ENCODE measurements around the gene TNFRSF25. TPM values are rescaled to one million over a fixed set of nuclear protein-coding genes. Genes with fewer than 3 reads are reported as not detected.

TNFRSF25 gene
- total and polyA plus RNA-seq, 10 of the 15 experiments (the other 5 are each of a cell fraction or from before 2014, with no cell fraction given): 0.23 to 8.6 (median 0.46) TPM; not detected in 5

DNA sequence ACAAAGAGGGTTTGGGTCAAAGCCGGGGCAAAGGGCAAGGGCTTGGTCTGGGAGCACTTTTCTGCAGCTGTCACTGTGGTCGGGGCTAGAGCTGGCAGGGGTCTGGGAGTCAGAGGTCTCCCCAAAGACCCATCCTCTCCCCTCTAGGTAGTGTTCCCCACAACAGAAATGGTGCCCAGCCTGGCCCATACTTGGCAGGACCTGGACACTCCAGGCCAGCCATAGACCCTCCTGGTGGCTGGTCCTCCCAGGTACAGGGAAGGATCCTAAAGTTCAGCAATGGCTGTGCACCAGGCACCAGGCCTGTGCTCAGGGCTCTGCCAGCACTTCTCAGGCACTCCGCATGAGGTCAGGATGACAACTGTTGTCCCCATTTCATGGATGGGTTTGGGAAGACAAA is 30.4 kb downstream of the TNFRSF25 start:
- peaks cover 4% of the 10 kb centered on the region for H4K20me1 ChIP-seq (ENCODE audit: control insufficient read depth, insufficient read depth)
- H3K79me2 ChIP-seq (ENCODE audit: control insufficient read depth, insufficient read depth, low read length): no peaks in the 10 kb centered on the region
- in situ Hi-C loops (cut with MboI) (no loop called here), intact Hi-C loops (cut with micrococcal nuclease; ENCODE audit: unreplicated experiment) (no loop called here)
- no peak overlapping the region for H3K4me3 ChIP-seq
- H3K27me3 ChIP-seq (replicated peaks in 1 of 2; ENCODE audit: control insufficient read depth in 2 of 2, insufficient read depth in 2 of 2, low read length in 1 of 2): no peaks in the 10 kb centered on the region
- DNase-seq (ENCODE audit: low read depth, low spot score) (no peak), ATAC-seq (no peak), FAIRE-seq (no peak)
- ChIA-PET SMC1A (ENCODE audit: uncharacterized antibody, unreplicated experiment) (no interaction called here), CTCF (interaction anchor here (0.8 kb wide), 1 partner anchor 12 kb away, joined by 4 read pairs; no protein-coding TSS in a partner anchor), POLR2A (interaction anchor here (0.6 kb wide), 1 partner anchor 71 kb away, joined by 3 read pairs; no protein-coding TSS in a partner anchor), RAD21 (ENCODE audit: unreplicated experiment) (no interaction called here)
- H2AFZ ChIP-seq (ENCODE audit: control insufficient read depth, low read depth, low read length): no peak overlapping the region
- BruUV-seq (replicated peaks): no TSS peak
- WGBS (ENCODE audit: insufficient coverage, insufficient replicate concordance, low lambda C conversion rate, missing lambda C conversion rate): 43% methylated on average over 2 of the region's 3 CpGs
- H3K9me3 ChIP-seq (replicated peaks; ENCODE audit: control insufficient read depth, insufficient read depth, low read length): no peaks in the 10 kb centered on the region
- H3K36me3 ChIP-seq (ENCODE audit: control insufficient read depth in 2 of 2, insufficient read depth in 2 of 2, low read length in 1 of 2): no peaks in the 10 kb centered on the region
- H3K9ac ChIP-seq (ENCODE audit: control insufficient read depth, insufficient read depth, low read length): no peak overlapping the region
- H3K27ac ChIP-seq (ENCODE audit: control insufficient read depth, insufficient read depth): no peak overlapping the region
- no peaks in the 10 kb centered on the region for H3K4me1 ChIP-seq (ENCODE audit: control insufficient read depth, insufficient read depth, low read length)
- no peak overlapping the region for H3K4me2 ChIP-seq (ENCODE audit: control insufficient read depth, insufficient read depth)
- no peak for TF ChIP-seq DPF2 (IDR thresholded peaks at IDR 0.05)
- TF ChIP-seq POU2F2 (IDR thresholded peaks at IDR 0.05; ENCODE audit: borderline replicate concordance, low read depth, low read length): no peak
- TF ChIP-seq MEF2A (IDR thresholded peaks at IDR 0.05; ENCODE audit: insufficient read depth, low read depth, low read length): no peak
- no peak for TF ChIP-seq TCF12 (IDR thresholded peaks at IDR 0.05; ENCODE audit: low read depth, low read length)
- no peak for TF ChIP-seq YY1 (IDR thresholded peaks at IDR 0.05; ENCODE audit: low read depth, low read length)
- TF ChIP-seq EZH2 (IDR thresholded peaks at IDR 0.05; ENCODE audit: borderline replicate concordance, control insufficient read depth, low read depth, low read length): no peak
- TF ChIP-seq E4F1 (IDR thresholded peaks at IDR 0.05; ENCODE audit: borderline replicate concordance, partially characterized antibody): no peak
